Muscle of back (tissue), 11 donors: ENCODE results near the gene DLG5. TPM values are rescaled to one million over a fixed set of nuclear protein-coding genes. Genes with fewer than 3 reads are reported as not detected.

ENCODE experiments used
- DNase-seq, 3 donors: peaks; one replicate each; pipeline versions ENCODE4 v3.0.0 to v3.0.0-alpha.2; 2013
- polyA plus RNA-seq, 10 donors: library from polyadenylated mRNA; unstranded; fragments of 120-200 nt; gene quantifications; one replicate each; pipeline ENCODE4 v1.2.1, GENCODE V29; 2013; ENCODE audit not compliant: insufficient read length in 10 of 10

The DLG5 gene
- polyA plus RNA-seq, 10 donors = 17.5 to 35.5 (median 20.9) TPM

GRCh38 chr10:77915319-77916105 lies 11.0 kb downstream of the DLG5 start:
- DNase-seq = no peak

- DNase-seq = no peak
These were observed 13.5 kb downstream of the DLG5 start for GRCh38 chr10:77913090-77913489.

DNA sequence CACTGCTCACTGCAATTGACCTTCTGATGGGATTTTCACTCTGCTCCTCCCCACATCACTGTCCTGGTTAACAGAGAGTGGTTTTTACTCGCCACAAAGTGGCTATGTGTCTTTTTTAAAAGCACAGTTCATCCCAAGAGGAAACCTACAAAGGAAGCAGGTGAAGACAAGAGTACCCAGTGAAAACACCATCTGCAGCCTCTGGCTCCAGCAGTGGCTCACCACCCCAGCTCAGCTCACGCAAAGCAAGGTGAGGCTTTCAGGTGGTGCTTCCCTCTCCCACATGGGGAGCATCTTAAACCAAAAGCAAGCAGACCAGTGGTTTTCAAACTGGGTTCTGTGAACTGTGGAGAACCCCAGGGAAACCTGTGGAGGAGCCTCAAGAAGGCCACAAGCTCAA lies 14.0 kb downstream of the DLG5 start:
- no peak for DNase-seq

DNA sequence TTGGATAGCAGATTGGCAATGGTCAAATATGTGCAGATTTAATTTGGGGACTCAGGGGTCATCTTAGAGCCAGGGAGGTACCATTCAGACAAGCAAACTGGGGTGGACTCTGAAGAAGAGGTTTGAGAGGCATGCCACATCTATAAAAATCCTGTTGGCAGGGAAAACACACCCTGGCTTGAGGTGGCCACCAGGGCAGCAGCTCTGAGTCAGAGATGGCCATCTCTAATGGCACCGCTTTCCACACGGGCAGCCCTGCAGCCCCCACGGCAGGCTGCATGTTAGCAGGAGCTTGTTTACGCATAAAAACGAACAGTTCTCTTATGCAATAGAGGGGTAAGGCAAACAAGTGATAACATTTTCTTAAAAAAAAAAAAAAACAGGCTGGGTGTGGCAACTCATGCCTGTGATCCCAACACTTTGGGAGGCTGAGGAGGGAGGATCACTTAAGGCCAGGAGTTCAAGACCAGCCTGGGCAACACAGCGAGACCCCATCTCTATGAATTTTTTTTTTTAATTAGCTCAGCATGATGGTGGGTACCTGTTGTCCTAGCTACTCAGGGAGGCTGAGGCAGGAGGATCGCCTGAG lies 14.9 kb downstream of the DLG5 start:
- no peak for DNase-seq

GRCh38 chr10:77910524-77911145 lies 15.9 kb downstream of the DLG5 start:
- DNase-seq = no peak

DNA sequence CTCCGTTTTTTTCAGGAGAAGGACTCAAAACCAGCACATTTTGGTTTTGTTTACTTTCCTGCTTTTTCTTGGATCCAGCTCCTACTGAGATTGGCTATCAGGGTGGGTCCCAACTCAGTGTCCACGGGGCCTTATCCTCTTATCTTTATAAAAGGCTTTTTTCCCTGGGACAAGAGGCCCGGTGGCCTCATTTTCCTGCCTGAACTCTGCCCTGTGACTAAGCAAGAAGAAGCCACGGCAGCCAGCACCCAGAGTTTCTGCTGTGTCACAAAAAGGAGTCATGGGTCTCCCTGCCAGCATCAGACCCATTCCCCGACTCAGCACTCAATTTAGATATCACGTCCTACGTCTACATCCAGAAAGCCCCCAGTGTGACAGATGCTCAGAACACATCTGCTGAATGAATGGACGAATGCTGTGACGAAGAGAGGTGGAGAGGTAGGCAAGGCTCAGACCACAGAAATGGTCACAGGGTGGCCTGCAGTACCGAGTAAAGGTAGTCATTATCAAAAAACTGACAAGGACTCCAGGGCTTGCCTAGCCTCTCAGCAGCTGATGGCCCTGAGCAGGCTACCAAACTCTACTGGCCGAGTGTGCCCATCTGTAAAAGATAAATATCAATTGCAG lies 16.7 kb downstream of the DLG5 start:
- no peak for DNase-seq

GRCh38 chr10:77909021-77909748 lies 17.4 kb downstream of the DLG5 start:
- no peak for DNase-seq

GRCh38 chr10:77907900-77908717 lies 18.4 kb downstream of the DLG5 start:
- no peak for DNase-seq

DNA sequence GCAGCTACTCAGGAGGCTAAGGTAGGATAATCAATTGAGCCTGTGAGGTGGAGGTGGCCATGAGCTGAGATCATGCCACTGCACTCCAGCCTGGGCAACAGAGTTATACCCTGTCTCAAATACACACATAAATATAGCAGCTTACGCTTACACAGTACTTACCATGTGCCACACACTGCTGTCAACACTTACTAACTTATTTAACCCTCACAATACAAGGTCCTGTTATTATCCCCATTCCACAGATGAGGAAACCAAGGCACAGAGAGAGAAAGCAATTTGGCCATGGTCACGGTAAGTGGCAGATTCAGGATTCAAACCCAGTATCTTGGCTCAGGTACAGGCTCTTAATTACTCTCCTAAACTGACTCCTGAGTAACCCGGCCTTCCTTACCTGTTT lies 19.1 kb downstream of the DLG5 start:
- DNase-seq = no peak

DNA sequence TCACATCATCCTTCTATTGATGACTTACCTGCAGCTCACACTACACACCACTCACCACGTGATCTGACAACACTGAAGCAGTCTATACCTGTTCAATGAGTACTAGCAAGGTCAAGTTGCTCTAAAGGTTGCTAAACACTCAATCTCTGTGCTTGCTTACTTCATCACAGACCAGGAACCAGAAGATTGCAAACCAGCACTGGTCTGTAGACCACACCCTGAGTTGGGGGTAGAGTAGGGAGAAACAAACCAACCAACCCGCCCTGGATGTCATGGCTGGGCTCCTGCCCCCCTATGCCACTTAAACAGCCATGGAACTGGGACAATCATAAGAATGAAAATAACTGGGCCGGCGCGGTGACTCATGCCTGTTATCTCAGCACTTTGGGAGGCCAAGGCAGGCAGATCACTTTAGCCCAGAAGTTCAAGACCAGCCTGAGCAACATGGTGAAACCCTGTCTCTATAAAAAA lies 19.6 kb downstream of the DLG5 start:
- DNase-seq = no peak

DNA sequence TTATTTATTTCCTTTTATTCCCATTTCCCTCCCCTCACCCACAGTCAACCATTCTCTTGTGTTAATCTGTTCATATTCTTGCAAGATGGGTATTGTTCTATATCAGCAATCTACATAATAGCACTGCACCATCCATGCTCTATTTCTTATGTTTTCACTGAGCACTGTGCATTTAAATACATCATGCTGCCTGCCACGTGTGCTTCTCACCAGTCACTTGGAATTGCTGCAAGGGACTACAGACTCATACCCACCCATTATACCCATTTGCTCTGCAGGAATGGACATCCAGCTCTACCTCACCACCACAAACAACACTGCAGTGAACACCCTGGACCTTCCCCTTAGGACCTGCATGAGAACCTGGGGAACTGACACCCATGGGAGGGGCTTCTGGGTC lies 20.8 kb downstream of the DLG5 start:
- DNase-seq = no peak

DNA sequence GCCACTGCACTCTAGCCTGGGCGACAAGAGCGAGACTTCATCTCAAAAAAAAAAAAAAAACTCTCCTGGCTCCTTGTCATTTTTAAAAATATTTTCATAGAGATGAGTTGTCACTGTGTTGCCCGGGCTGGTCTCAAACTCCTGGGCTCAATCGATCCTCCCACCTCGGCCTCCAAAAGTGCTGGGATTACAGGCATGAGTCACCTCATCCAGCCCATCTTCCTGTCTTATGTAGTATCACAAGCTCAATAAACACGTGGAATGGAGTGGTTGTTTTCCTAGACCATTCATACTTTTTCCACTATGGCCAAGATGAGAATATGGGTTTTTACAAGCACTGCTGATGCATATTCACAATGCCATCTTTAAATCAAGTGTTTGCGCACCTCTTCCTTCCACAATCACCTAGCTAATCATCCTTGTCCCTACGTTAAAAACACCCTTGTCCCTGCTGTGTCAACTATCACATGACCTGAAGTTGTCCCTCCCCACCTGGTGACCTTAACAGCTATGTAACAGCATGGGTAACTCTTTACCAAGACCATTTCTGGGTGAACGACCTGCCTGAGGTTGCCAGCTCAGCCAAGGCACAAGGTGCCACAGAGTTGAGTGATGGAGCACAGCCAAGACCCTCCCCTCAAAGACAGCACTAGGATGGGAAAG lies 21.3 kb downstream of the DLG5 start:
- DNase-seq = no peak

DNA sequence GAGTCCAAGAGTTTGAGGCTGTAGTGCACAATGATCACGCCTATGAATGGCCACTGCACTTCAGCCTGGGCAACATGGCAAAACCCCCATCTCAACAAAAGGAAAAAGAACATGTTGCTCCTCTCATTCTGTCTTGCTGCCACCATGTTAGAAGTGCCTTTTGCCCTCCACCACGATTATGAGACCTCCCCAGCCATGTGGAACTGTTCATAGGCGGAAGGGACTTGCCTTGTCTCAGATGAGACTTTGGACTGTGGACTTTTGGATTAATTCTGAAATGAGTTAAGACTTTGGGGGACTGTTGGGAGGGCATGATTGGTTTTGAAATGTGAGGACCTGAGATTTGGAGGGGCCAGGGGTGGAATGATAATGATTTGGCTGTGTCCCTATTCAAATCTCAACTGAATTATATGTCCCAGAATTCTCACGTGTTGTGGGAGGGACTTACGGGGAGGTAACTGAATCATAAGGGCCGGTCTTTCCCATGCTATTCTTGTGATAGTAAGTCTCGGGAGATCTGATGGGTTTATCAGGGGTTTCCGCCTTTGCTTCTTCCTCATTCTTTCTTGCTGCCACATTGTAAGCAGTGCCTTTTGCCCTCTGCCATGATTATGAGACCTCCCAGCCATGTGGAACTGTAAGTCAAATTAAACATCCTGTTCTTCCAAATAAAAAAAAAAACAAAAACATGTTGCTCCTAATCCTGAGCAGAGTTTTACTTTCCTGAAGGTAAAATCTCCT lies 22.3 kb downstream of the DLG5 start:
- no peak for DNase-seq

DNA sequence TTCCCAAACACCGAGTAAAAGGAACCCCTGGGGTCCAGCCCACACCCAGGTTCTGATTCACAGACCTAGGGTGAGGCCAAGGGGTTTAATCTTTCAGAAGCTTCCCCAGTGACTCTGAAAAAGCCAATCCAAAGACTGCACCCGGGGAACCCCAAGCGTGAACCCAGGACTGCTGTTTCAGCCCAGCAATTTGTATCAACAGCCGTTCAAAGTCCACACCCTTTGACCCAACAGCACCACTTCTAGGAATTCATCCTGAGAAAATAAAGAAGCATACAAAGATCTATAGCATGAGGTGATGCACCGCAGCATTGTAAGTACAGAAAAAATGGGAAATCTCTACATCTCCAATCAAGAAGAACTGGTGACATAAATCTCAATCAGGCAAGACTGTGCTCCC lies 24.4 kb downstream of the DLG5 start:
- no peak for DNase-seq

DNA sequence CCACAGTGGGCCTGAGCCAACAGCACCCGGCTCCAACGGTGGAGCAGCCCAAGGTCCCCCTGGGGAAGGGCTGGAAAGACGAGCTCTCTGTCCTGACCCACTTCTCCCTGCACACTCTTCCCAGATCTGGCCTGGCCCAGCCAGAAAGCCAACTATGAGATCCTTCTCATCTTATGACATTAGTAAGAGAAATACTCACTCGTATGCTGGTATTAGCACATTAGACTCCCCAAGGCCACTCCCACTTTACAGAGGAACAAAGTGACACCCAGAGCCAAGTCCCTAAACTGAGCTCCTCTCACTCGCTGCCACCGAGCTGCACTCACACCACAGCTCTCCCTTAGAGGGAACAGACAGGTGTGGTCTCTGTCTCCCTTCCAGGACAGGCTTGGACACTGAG lies 24.8 kb downstream of the DLG5 start:
- DNase-seq = no peak

GRCh38 chr10:77899690-77900089 lies 26.9 kb downstream of the DLG5 start:
- DNase-seq = no peak

DNA sequence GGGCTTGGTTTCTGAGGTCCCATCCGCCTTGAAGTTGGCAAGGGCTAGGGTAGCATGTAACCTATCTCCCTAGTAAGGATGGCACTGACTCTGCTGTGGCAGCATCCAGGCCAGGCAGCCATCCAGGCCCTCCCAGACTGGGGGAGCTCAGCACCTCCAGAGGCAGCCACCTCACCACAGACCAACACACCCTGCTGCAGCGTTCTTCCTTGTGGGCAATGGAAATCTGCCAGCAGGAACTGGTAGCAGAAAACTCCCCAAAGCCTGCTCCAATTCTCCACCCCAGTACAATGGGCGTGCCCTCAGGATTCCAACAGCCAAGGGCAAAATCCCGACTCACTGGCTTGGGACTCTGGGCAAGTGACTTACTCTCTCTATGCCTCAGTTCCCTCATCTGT lies 27.5 kb downstream of the DLG5 start:
- no peak for DNase-seq

DNA sequence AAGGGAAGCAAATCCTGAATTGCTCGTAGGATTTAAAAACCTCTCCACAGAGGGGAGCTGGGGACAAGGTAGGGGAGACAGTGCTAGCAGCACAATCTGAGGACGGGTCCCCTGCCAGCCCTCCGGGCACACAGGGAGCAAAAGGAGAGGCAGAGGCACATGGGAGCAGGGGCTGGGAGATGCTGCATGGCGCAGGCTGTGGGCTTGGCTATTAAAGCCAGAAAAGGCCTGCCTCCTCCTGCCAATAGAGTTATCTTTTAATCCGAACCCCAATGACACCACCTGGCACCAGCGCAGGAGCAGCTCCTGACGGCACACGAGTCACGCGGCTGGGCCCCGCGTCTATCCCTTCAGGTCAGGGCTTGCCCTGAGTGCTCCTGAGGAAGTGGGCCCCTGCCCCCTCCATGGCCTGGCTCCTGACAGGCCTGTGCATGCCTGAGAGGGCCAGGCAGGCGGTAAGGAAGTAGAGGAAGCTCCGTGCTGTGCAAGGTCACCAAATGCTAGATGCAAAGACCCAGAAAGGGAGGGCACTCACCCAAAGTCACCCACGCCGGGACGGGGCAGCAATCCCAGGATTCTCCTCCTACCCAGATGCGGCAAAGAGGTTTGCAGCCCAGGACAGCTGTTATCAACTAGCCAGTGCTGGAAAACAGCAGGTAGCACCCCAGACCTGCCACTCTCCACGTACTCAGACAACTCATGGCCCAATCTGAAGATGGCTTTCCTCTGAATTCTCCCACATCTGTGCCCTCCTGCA lies 28.1 kb downstream of the DLG5 start:
- no peak for DNase-seq

DNA sequence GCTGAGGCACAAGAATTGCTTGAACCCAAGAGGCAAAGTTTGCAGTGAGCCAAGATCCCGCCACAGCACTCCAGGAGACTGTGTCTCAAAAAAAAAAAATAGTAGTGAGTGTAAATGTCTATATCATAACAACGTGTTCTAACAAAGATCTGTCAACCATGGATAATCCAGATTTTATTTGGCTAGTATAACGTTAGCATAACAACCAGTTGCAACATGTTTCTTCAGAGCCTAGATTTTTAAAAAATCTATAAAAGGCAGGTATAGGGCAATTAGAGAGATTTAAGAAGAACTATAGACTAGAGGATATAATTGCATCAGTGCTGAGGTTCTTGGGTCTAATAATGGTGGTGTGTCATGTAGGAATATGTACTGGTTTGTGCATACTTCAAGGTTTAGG lies 30.5 kb downstream of the DLG5 start:
- DNase-seq = no peak
